Astrocyte (in vitro differentiated cells and primary cell): ENCODE results near the gene LTC4S. TPM values are rescaled to one million over a fixed set of nuclear protein-coding genes. Genes with fewer than 3 reads are reported as not detected.

ENCODE experiments used
- DNase-seq: peaks from one replicate; pipeline ENCODE4 v3.0.0-alpha.2; 2010; ENCODE audit warnings: low read depth
- FAIRE-seq: peaks from 2 replicates; lab custom pipeline; 2011; peaks lifted over from hg19 to GRCh38; lab: Jason Lieb, UNC
- H2AFZ ChIP-seq: 2 replicates; pipeline ENCODE4 v1.6.0; 2012; ENCODE audit warnings: low read depth, low read length, inconsistent platforms
- H3K27ac ChIP-seq: 2 replicates; pipeline ENCODE4 v1.5.1; 2011; ENCODE audit warnings: low read depth, low read length, inconsistent platforms
- H3K27me3 ChIP-seq: 2 replicates; pipeline ENCODE4 v1.6.0; 2011; ENCODE audit warnings: low read length, inconsistent platforms; ENCODE audit not compliant: insufficient read depth
- H3K36me3 ChIP-seq: 2 replicates; pipeline ENCODE4 v1.5.1; 2011; ENCODE audit warnings: low read length, inconsistent platforms; ENCODE audit not compliant: insufficient read depth
- H3K4me1 ChIP-seq: 2 replicates; pipeline ENCODE4 v1.5.1; 2011; ENCODE audit warnings: low read length, inconsistent platforms; ENCODE audit not compliant: insufficient read depth
- H3K4me2 ChIP-seq: 2 replicates; pipeline ENCODE4 v1.6.0; 2012; ENCODE audit warnings: low read length, inconsistent platforms
- H3K4me3 ChIP-seq: 2 replicates; pipeline ENCODE4 v1.5.1; 2011; ENCODE audit warnings: low read depth, mild to moderate bottlenecking, low read length, inconsistent platforms; ENCODE audit not compliant: insufficient read depth
- H3K79me2 ChIP-seq: 2 replicates; pipeline ENCODE4 v1.6.0; 2012; ENCODE audit warnings: mild to moderate bottlenecking, low read length, inconsistent platforms; ENCODE audit not compliant: insufficient read depth
- H3K9ac ChIP-seq: 2 replicates; pipeline ENCODE4 v1.6.0; 2012; ENCODE audit warnings: mild to moderate bottlenecking, low read length, inconsistent platforms
- H3K9me3 ChIP-seq: 2 replicates; pipeline ENCODE4 v1.5.1; 2012; ENCODE audit warnings: low read depth, mild to moderate bottlenecking, low read length, inconsistent platforms; ENCODE audit not compliant: insufficient read depth
- H4K20me1 ChIP-seq: 2 replicates; pipeline ENCODE4 v1.6.0; 2012; ENCODE audit warnings: low read length, inconsistent platforms; ENCODE audit not compliant: insufficient read depth
- H3K27ac Mint-ChIP-seq: one replicate; pipeline ENCODE4 v1.8.0; 2021; ENCODE audit warnings: mild to moderate bottlenecking, mixed read lengths; ENCODE audit not compliant: unreplicated experiment
- H3K27me3 Mint-ChIP-seq: one replicate; pipeline ENCODE4 v1.8.0; 2021; ENCODE audit warnings: low read depth, mixed read lengths; ENCODE audit not compliant: unreplicated experiment
- H3K36me3 Mint-ChIP-seq: one replicate; pipeline ENCODE4 v1.8.0; 2021; ENCODE audit warnings: low read depth, mixed read lengths; ENCODE audit not compliant: unreplicated experiment
- H3K4me1 Mint-ChIP-seq: one replicate; pipeline ENCODE4 v1.8.0; 2021; ENCODE audit warnings: low read depth, mixed read lengths; ENCODE audit not compliant: unreplicated experiment
- H3K4me3 Mint-ChIP-seq: one replicate; pipeline ENCODE4 v1.8.0; 2021; ENCODE audit warnings: mild to moderate bottlenecking, moderate library complexity, mixed read lengths; ENCODE audit not compliant: unreplicated experiment
- H3K9me3 Mint-ChIP-seq: one replicate; pipeline ENCODE4 v1.8.0; 2021; ENCODE audit warnings: mild to moderate bottlenecking, mixed read lengths; ENCODE audit not compliant: unreplicated experiment
- EZH2 ChIP-seq: IDR thresholded peaks from 2 replicates; pipeline ENCODE4 v1.6.1; 2012; ENCODE audit warnings: mild to moderate bottlenecking, low read length, inconsistent platforms; ENCODE audit not compliant: insufficient read depth
- total RNA-seq: library from RNA; stranded (reverse); gene quantifications from 2 replicates; pipeline ENCODE4 v1.2.1, GENCODE V29; 2021
- TF ChIP-seq, protein P1 (sequence below): IDR thresholded peaks from 2 replicates; pipeline ENCODE4 v1.5.1; 2011; ENCODE audit warnings: low read depth, mild to moderate bottlenecking, inconsistent platforms, low read length, moderate library complexity; ENCODE audit not compliant: insufficient read depth

LTC4S gene
- total RNA-seq, 1 donor from 2014 or later: 1.3 TPM

GRCh38 chr5:179839328-179840256 lies 45.8 kb downstream of the LTC4S start:
- no peak overlapping the region for H3K4me3 ChIP-seq
- Mint-ChIP-seq H3K27ac (no peak overlapping the region), H3K4me1 (peaks cover 8% of the 10 kb centered on the region), H3K36me3 (peaks cover 46% of the 10 kb centered on the region), H3K4me3 (no peak overlapping the region), H3K9me3 (no peaks in the 10 kb centered on the region), H3K27me3 (no peaks in the 10 kb centered on the region)
- no peak overlapping the region for H3K27ac ChIP-seq
- DNase-seq (no peak), FAIRE-seq (no peak)
- H3K9me3 ChIP-seq: no peaks in the 10 kb centered on the region
- no peaks in the 10 kb centered on the region for H3K4me1 ChIP-seq
- peaks cover 23% of the 10 kb centered on the region for H4K20me1 ChIP-seq
- H3K4me2 ChIP-seq: no peak overlapping the region
- H3K9ac ChIP-seq: no peak overlapping the region
- H2AFZ ChIP-seq: no peak overlapping the region
- no peaks in the 10 kb centered on the region for H3K27me3 ChIP-seq
- peaks cover 20% of the 10 kb centered on the region for H3K36me3 ChIP-seq
- H3K79me2 ChIP-seq: no peaks in the 10 kb centered on the region
- TF ChIP-seq, protein P1, sequence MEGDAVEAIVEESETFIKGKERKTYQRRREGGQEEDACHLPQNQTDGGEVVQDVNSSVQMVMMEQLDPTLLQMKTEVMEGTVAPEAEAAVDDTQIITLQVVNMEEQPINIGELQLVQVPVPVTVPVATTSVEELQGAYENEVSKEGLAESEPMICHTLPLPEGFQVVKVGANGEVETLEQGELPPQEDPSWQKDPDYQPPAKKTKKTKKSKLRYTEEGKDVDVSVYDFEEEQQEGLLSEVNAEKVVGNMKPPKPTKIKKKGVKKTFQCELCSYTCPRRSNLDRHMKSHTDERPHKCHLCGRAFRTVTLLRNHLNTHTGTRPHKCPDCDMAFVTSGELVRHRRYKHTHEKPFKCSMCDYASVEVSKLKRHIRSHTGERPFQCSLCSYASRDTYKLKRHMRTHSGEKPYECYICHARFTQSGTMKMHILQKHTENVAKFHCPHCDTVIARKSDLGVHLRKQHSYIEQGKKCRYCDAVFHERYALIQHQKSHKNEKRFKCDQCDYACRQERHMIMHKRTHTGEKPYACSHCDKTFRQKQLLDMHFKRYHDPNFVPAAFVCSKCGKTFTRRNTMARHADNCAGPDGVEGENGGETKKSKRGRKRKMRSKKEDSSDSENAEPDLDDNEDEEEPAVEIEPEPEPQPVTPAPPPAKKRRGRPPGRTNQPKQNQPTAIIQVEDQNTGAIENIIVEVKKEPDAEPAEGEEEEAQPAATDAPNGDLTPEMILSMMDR: no peak
- no peak for TF ChIP-seq EZH2

DNA sequence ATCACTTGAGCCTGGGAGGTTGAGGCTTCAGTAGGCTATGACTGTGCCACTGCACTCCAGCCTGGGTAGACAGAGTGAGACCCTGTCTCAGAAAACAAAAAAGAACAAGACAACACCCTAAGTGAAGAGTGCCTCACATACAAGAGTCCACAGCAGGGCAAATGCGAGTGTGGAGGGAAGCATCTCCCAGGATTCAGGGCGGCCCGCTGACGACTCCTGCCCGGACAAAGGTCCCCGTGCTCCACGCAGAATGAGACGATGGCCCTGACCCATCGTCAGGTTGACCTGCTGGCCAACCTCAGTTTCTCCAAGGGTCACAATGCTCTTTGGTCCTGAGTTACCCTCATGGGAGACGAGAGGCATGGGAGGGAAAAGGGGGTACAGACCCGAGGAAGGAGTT lies 46.5 kb downstream of the LTC4S start:
- no peaks in the 10 kb centered on the region for H3K27me3 ChIP-seq
- FAIRE-seq (no peak), DNase-seq (no peak)
- no peaks in the 10 kb centered on the region for H3K79me2 ChIP-seq
- no peaks in the 10 kb centered on the region for H3K9me3 ChIP-seq
- no peak overlapping the region for H3K4me3 Mint-ChIP-seq
- peaks cover 51% of the 10 kb centered on the region for H3K36me3 Mint-ChIP-seq
- H3K9ac ChIP-seq: no peak overlapping the region
- H3K4me1 ChIP-seq: no peaks in the 10 kb centered on the region
- no peak overlapping the region for H3K27ac ChIP-seq
- H3K4me1 Mint-ChIP-seq: peaks cover 8% of the 10 kb centered on the region
- H3K27me3 Mint-ChIP-seq: no peaks in the 10 kb centered on the region
- peaks cover 4% of the 10 kb centered on the region for H3K9me3 Mint-ChIP-seq
- H4K20me1 ChIP-seq: peaks cover 23% of the 10 kb centered on the region
- TF ChIP-seq, protein P1: no peak
- no peak for TF ChIP-seq EZH2
- no peak overlapping the region for H3K4me2 ChIP-seq
- H3K4me3 ChIP-seq: no peak overlapping the region
- H2AFZ ChIP-seq: no peak overlapping the region
- H3K27ac Mint-ChIP-seq: no peak overlapping the region
- H3K36me3 ChIP-seq: peaks cover 20% of the 10 kb centered on the region

DNA sequence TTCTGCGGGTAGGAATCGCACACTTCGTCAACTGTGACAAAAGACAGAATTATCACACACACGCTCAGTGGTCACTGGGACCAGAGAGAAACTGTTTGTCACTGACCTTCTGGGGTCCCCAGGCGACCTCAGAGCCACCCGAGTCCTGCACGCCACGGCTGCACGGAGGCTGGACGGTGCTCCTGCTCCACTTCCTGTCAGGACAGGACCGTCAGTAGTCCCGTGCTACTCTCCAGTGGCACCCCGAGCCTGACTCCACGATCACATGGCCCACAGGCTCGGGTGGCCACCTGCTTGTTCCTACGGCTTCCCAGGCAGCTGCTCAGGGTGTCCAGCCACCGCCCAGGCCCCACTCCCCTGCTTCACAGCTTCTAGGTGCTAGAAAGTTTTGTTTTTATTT lies 47.0 kb downstream of the LTC4S start:
- no peak for TF ChIP-seq EZH2
- TF ChIP-seq, protein P1: no peak
- Histone ChIP-seq H3K27me3 (no peaks in the 10 kb centered on the region), H3K27ac (no peak overlapping the region), H3K4me1 (no peaks in the 10 kb centered on the region), H4K20me1 (peaks cover 23% of the 10 kb centered on the region), H2AFZ (no peak overlapping the region), H3K79me2 (no peaks in the 10 kb centered on the region), H3K9me3 (peaks cover 2% of the 10 kb centered on the region), H3K36me3 (peaks cover 20% of the 10 kb centered on the region), H3K4me3 (no peak overlapping the region), H3K9ac (no peak overlapping the region), H3K4me2 (no peak overlapping the region)
- H3K4me3 Mint-ChIP-seq: no peak overlapping the region
- FAIRE-seq (no peak), DNase-seq (no peak)
- peaks cover 53% of the 10 kb centered on the region for H3K36me3 Mint-ChIP-seq
- H3K27me3 Mint-ChIP-seq: no peaks in the 10 kb centered on the region
- peaks cover 8% of the 10 kb centered on the region for H3K4me1 Mint-ChIP-seq
- H3K9me3 Mint-ChIP-seq: peaks cover 5% of the 10 kb centered on the region
- no peak overlapping the region for H3K27ac Mint-ChIP-seq
